Colon (tissue), 2 donors: Measurements from ENCODE around the gene C6orf62.
"Not testable (repeated sequence)": the region's sequence is repeated elsewhere in the genome, so short reads cannot be mapped to it uniquely, and the experiment has no call there.

Experiments used
- FAIRE-seq: peaks from 2 replicates; lab custom pipeline; 2012; peaks lifted over from hg19 to GRCh38; lab: Jason Lieb, UNC
- donor health status: control.
- donor health status: control.

Gene C6orf62

DNA sequence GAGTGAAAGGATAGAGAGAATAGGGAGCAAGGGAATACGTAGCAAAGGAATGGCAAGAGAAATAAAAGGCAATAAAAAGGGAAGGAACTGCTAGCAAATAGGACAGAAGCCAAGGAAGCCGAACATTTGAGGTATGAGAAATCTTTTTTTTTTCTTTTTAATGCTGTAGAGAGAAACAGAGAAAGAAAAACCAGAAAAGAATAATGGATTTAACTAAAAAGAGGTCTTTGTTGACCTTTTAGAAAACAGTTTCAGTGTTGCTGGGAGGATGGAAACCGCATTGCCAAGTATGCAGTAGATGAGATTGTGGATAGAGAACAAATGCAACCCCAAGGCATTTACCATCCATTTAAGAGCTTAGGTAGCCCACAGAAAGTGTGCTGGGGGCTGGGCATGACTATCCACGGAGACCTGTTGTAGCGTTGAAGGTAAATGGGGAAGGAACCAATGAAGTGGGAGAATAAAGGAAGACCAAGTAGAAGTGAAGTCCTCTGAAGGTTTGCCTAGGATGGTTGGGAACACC lies 23.3 kb upstream of the C6orf62 start:
- no peak for FAIRE-seq

DNA sequence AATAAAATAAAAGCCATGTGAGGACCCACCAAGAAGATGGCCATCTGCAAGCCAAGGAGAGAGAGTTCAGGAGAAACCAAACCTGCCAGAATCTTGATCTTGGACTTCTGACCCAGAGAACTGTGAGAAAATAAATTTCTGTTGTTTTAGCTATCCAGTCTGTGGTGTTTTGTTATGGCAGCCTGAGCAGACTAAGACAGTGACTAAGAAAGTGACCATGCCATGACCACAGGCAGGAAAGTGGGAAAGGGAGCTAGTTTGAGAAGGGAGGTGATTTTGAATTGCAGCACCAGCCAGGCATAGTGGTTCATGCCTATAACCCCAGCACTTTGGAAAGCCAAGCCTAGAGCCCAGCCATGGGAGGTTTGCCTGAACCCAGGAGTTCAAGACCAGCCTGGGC lies 21.9 kb upstream of the C6orf62 start:
- no peak for FAIRE-seq

DNA sequence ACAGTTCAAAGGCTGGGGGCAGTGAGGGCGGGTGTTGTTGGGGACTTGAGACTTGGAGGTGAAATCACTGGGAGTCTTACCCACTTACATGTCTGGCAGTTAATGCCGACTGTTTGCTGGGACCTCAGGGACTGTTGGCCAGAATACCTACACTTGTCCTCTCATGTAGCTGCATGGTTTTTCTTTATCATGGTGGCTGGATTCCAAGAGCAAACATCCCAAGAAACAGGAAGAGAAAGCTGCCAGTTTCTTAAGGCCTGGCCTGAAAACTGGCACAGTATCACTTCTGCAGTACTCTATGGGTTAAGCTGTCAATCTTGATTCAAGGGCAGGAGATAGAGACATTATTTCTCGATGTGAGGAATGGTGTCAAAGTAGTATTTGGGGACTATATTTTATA lies 19.8 kb upstream of the C6orf62 start:
- no peak for FAIRE-seq

DNA sequence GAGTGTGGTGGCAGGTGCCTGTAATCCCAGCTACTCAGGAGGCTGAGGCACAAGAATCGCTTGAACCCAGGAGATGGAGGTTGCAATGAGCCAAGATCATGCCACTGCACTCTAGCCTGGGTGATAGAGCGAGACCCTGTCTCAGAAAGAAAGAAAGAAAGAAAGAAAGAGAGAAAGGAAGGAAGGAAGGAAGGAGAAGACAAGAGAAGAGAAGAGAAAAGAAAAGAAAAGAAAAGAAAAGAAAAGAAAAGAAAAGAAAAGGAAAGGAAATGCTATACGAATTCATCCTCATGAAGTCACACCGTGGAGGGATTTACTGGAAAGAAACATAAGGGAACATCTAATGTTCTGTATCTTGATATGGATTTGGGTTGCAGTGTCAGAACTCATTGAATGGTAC lies 15.8 kb upstream of the C6orf62 start:
- not testable (repeated sequence) for FAIRE-seq

DNA sequence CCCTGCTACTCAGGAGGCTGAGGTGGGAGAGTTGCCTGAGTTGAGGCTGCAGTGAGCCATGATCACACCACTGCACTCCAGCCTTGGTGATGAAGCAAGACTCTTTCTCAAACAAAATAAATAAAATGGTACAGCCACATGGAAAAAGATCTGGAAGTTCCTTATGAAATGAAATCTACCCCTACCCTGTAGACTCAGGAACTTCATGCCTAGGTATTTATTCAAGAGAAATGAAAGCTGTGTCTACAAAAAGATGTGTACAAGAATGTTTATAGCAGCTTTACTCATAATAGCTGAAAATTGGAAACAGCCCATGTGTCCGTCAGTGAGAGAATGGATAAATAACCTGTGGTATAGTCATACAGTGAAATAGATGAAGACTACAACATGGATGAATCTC lies 15.2 kb upstream of the C6orf62 start:
- no peak for FAIRE-seq

DNA sequence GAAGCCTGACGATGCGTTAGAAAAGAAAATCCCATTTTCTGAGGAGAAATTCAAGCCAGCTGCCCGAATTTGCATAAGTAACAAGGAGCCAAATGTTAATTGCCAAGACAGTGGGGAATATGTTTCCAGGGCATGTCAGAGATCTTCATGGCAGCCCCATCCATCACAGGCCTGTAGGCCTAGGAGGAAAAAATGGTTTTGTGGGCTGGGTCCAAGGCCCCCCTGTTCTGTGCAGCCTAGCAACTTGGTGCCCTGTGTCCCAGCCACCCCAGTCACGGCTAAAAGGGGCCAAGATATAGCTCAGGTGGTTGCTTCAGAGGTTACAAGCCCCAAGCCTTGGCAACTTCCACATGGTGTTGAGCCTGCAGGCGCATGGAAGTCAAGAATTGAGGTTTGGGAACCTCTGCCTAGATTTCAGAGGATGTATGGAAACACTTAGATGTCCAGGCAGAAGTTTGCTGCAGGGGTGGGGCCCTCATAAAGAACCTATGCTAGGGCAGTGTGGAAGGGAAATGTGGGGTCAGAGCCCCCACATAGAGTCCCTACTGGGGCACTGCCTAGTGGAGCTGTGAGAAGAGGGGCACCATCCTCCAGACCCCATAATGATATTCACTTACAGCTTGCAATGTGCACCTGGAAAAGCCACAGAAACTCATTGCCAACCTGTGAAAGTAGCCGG lies 12.6 kb upstream of the C6orf62 start:
- not testable (repeated sequence) for FAIRE-seq

DNA sequence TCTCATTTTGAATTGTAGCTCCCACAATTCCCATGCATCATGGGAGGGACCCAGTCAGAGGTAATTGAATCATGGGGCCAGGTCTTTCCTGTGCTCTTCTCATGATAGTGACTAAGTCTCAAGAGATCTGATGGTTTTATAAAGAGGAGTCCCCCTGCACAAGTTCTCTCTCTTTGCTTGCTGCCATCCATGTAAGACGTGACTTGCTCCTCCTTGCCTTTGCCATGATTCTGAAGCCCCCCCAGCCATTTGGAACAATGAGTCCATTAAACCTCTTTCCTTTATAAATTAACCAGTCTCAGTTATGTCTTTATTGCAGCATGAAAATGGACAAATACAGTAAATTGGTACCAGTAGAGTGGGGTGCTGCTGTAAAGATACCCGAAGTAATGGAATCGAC lies 11.7 kb upstream of the C6orf62 start:
- not testable (repeated sequence) for FAIRE-seq

DNA sequence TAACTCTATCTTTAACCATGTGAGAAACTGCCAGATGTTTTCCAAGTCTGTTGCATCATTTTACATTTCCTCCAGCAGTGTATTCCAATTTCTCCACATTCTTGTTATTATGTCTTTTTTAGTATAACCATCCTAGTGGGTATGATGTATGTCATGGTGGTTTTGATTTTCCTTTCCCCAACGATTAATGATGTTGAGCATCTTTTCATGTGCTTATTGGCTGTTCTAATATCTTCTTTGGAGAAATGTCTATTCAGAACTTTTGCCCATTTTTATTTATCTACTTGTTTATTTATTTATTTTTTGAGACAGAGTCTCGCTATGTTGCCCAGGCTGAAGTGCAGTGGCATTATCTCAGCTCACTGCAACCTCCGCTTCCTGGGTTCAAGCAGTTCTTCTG lies 4.3 kb upstream of the C6orf62 start:
- FAIRE-seq, result no peak

DNA sequence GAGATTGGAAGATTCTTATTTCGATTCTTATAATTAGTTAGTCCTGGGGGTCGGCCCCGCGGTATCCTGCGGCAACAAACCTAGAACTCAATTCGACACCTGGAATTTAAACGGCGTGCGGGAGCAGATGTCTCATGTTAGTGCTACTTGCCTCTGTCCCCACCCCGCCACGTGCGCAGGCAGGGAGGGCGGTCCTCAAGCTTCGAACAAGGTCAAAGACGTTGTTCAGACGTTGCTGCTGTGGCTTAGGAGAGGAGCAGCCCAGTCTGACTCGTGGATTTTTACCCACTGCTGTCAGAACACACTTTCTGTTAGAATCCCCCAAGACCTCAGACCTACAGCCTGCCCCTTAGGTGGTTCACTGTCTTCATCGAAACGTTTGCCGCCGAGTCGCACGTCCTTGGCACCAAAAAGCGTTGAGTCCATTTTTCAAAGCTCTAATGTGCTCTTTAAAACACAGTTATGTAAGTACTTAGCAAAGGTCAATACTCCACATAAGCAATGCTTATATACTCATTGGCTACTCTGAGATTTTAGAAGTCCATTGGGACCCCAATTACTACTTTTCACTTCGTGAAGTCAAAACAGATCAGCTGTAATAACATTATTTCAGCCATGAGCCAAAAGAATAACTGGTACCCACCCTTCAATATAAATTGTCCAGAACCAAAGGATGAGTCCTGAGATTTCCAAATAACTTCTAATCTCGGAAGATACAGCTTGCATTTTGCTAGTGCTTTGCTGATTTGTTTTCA lies 2.7 kb upstream of the C6orf62 start:
- FAIRE-seq, result no peak

DNA sequence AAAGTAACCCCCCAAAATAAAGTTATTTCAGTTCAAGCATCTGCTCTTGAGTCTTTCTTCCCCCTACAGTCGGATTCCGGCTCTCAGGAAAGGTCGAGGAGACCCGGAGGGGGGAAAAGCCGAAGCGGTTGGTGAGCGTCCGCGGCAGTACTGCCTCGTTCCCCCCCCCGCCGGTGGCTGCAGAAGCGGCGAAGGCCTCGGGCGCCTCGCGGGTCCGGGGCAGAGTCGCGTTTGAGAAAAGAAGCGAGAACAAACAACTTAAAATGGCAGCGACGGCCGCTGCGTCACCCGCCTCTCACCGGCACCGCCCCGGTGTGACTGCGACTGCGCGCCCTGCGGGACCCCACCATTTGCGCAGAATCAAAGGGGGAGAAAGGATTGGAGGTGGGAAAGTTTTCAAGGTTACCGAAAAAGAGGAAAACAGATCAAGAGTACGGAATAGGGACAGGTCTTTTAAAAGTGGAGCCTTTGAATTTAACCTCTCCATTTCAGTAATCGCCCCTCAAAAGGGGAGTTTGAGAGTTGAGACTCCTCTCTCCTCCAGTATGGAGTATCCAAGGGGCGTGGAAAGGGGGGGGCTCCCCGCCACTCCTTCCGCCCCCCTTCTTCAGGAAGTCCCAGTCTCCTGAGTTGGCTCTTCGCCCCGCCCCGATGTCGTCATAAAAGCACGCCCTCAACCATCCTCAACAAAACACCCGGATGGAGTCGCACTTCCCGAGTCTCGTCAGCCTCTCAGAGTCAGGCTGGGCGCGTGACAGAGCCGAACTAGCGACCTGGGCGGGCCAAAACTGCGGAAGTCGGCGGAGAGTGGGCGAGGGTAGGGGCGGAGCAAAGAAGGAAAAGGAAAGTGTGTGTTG lies 1.9 kb upstream of the C6orf62 start:
- FAIRE-seq, result peak; percentile 80

DNA sequence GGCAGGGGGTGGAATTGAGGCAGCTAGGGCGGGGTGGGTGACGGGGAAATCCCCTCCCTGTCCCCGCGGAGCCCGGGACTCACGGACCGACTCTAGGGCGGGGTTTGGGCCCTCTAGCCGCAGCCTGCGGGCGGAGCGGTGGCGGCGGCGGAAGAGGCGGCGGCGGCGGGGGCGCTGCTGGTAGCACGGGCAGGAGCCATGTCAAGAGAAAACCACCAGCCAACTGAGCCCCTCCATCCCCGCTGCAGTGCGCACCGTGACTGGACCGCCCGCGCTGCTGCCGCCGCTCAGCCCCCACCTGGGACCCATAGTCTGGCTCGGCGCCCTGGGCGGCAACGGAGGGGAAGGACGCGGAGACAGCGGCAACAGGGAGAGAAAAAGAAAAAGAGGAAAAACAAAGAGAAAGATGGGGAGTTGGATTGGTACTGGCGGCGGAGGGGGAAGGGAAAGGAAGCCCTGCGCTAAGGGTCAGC lies 1.2 kb upstream of the C6orf62 start:
- no peak for FAIRE-seq

DNA sequence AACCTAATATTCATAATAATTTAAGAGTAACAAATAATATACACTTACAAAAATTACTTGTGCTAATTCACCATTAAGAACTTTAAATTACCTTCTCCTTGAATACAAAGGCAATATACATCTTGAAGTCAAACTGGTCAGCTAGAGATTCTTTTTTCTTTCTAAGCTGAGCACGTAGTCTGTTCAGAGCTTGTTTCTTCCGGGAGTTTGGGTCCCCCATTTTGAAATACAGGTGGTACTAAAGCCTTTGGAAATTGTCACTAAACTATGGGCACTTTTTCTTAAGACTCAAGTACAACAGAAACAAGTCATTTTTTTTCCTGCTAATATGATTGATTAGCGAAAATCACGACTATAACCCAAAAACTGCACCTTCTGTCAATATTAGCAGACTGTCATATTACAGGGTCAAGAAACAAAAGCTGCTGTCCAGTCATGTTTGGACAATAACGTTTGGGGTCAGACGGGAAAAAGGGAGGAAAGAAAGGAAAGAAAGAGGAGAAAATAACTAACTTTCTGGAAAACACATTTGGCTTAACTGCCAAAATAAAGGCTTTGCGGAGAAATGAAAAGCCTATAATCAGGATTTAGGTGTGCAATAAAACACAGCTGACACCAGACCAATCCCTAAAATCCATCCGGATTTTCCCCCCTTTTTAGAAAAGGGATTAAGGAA lies 367 bp downstream of the C6orf62 start:
- no peak for FAIRE-seq

DNA sequence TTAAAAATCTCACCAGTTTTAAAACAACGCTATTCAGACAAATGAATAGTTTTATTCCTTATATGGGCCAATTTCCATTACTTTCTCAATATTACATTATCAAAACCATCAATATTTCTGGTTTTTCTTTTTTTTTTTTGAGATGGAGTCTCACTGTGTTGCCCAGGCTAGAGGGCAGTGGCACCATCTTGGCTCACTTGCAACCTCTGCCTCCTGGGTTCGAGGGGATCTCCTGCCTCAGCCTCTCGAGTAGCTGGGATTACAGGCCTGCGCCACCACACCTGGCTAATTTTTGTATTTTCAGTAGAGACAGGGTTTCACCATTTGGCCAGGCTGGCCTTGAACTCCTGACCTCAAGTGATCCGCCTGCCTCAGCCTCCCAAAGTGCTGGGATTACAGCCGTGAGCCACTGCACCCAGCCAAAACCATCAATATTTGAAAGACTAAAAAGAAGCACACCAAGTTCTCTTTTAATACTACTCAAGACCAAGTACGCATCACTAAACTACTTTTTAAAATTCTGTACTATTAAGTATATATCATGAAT lies 2.3 kb downstream of the C6orf62 start:
- FAIRE-seq, result not testable (repeated sequence)

DNA sequence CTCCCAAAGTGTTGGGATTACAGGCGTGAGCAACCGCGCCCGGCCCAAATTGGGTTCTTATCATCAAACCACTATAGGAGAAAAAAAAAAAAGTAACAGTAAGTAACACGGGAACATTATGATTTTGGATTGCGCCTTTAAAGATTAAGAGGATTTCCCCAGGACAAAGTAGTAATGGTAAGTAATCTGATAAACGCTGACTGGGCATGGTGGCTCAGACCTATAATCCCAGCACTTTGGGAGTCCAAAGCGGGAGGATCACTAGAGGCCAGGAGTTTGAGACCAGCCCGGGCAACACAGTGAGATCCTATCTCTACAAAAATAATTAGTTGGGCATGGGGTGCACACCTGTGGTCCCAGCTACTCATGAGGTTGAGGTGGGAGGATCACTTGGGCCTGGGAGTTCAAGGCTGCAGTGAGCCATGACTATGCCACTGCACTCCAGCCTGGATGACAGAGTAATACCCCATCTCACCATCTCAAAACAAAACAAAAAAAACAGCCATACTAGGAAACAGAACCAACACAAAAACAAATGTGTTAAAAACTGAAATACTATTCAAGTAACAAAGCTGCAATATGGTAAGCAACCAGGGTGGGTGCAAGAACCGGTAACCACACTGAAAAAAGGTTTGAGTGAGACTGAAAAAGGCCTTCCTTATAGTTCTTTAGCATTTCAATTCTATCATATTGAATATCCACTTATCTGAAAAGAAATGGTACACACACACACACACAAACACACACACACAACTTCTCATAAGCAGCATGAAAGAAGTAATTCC lies 8.2 kb downstream of the C6orf62 start:
- FAIRE-seq, result no peak

DNA sequence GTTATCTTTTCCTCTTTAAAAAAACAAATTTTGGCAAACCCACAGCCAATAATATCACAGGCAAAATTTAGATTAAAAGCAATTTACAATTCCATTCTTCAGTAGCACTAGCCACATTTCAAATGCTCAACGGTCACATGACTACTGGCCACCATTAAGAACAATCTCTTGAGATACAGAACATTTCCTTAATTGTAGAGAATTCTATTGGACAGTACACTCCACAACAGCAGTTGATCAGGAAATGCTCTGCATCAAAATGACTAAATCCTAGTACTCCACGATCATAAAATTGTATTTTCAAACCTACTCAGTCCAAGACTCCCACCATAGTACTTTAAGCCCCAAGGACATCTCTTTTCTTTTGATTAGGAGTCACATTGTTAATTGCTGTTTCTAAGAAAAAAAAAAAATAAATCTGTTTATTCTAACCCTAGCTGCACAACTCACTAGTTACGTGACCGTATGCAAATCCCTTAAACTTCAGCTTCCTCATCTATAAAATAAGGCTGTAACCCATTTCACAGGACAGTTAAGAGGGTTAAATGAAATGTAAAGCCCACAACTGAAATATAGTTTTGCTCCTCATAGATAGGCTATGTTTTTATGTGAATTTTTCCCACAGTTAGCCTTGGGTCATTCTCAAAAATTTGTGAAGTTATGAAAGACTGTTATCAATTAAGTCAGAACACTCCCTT lies 9.8 kb downstream of the C6orf62 start:
- FAIRE-seq, result no peak

DNA sequence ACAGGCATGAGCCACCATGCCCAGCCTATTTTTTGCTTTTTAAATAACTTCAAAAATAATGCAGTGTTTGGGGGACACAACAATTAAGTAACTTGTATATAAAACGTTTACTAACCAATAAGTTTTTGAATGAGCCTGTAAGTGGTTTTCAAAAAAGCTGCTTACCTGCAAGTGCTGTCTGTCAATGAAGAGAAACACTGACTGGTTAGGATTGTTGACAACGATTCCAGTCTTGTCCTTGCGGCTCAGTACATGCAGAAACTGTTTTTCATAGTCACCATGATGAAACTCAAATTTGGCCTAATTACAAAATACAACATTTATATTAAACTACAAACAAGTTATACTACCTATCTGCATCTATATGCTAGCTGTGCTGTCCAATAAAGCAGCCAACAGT lies 10.3 kb downstream of the C6orf62 start:
- no peak for FAIRE-seq

DNA sequence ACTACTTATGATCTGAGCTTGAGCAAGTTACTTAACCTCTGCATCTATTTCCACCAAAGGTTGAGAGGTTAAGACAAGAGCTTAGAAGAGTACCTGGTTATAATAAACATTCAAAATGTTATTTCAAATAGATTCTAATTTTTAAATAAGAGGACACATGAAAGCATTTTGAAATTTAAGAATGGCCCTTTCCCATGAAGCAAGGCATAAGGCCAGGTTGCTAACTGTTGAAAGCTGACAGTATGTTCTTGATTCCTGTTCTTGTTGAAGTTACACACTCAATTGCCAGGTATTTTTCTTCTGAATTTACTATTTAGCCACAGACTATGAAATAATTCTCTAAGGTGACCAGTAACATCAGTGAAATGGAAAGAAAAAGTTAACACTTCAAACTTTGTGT lies 14.5 kb downstream of the C6orf62 start:
- no peak for FAIRE-seq

DNA sequence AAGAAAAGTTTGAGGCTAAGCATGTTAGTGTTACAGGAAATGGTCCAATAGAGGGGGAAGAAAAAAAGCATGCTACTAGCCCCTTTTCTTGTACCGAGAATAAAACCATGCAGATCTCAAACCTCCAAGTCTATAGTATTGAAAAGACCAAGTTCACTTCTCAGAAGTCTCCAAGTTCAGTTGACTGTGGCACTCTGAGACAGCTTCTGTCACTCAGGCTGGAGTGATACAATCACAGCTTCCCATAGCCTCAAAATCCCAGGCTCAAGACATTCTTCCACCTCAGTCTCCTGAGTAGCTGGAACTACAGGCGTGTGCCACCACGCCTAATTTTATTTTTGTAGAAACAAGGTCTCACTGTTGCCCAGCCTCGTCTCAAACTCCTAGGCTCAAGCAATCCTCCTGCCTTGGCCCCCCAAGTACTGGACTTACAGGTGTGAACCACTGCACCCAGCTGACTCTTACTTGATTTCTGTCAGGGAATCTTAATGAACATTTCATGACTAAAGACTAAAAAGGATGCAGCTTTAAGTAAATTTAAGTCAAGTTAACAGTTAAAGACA lies 16.2 kb downstream of the C6orf62 start:
- no peak for FAIRE-seq

DNA sequence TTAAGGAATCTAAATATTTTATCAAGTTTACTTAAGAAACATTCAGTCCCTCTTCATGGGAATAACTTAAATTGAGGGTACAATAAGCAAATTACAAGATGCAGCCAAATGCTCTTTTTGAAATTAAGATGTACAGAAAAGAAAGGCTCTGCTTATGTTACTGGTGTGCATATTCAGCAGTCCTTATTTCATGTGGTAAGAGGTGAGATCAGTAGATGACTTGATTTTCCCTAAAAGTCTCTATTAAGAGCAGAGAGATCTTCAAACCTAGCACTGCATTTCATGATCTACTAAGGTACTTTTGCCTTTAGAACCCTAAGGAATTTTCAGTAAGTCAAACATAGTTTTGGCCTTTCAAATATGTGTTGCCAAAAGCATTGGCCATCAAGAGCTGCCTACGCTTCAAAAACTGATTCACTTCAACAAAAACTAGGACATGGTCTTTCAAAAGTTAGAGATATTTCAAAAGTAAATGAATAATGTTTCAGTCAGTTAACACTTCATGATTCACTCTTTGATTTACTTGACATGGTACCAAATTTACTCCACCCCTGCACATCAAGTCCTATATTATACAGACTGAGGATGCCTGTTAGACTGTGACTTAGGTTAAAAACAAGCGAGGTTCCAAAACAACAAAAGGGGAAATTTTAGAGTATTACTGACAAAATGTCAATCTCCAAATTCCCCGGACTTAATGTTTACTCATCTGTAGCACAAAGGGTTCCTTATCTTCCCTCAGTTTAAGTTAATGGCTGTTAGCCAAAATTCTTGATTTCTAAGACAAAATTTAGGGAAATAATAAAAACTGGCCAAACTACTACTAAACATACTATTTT lies 19.2 kb downstream of the C6orf62 start:
- no peak for FAIRE-seq
